ENCODE measurements around the gene BBS5.

DNA sequence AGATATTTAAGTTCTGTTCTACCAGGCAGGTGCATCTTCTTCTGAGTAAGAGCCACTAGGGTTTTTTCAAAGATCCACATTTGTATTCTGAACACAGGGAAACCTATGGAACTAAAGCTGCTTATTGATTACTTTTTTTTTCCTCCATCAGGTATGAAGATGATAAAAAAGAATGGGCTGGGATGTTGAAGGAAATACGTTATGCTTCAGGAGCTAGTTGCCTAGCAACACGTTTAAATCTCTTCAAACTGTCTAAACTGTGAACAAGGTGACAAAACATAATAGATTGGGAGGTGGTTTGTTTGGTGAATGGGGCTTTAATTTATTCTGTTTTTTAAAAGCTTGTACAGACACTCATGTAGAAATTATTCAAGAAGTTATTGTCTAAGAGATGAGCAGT, 46.1 kb downstream of the BBS5 start:
- TF ChIP-seq, protein P1, sequence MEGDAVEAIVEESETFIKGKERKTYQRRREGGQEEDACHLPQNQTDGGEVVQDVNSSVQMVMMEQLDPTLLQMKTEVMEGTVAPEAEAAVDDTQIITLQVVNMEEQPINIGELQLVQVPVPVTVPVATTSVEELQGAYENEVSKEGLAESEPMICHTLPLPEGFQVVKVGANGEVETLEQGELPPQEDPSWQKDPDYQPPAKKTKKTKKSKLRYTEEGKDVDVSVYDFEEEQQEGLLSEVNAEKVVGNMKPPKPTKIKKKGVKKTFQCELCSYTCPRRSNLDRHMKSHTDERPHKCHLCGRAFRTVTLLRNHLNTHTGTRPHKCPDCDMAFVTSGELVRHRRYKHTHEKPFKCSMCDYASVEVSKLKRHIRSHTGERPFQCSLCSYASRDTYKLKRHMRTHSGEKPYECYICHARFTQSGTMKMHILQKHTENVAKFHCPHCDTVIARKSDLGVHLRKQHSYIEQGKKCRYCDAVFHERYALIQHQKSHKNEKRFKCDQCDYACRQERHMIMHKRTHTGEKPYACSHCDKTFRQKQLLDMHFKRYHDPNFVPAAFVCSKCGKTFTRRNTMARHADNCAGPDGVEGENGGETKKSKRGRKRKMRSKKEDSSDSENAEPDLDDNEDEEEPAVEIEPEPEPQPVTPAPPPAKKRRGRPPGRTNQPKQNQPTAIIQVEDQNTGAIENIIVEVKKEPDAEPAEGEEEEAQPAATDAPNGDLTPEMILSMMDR (IDR thresholded peaks at IDR 0.05; ENCODE audit: poor library complexity) = no peak
- TF ChIP-seq EZH2phosphoT487 (IDR thresholded peaks at IDR 0.05; ENCODE audit: low read depth, severe bottlenecking, unreplicated experiment) = no peak

Measured in hepatocyte (in vitro differentiated cells).